ENCODE measurements around the gene CACNA2D3. TPM values are rescaled to one million over a fixed set of nuclear protein-coding genes. Genes with fewer than 3 reads are reported as not detected.

Gene CACNA2D3
- total RNA-seq, 4 donors from 2014 or later: 0.30 to 9.6 (median 3.9) TPM

DNA sequence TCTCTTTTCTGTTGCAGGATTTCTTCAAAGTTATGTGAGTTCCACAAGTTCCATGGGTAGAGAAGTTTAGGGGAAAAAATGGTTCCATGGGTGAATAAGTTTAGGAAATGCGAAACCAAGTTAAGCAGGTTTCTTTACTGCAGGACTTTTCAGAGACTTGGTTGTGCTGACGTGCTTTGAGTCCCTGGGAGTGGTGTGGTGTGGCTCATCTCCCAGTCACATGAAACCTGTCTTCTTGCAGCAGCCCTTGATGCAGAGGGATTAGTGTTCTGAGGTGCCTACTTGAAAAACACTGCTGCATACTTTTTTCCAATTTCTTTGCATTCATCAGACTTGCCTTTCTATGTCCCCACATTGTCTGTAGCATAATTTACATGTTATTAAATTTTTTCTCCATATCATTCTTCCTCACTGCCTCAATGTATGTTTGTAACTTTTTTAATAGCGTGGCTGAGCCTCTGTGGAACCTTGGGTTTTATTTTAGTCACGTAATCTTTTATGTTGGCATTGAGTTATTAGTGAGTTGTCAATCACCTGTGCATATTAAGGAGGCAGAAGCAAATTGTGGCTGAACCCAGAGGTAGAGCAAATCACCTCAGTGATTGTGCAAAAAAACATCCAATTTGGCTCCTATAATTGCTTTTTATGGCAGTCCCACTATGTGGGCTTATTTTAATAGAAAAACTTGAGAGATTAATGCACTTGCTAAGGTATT lies 115.6 kb downstream of the CACNA2D3 start:
- no peaks in the 10 kb centered on the region for H3K36me3 ChIP-seq
- 76 to 81% methylated on average over 4 of the region's 4 CpGs for WGBS, 2 donors
- TF ChIP-seq POLR2A (IDR thresholded peaks at IDR 0.05) (no peak), EP300 (IDR thresholded peaks at IDR 0.05) (no peak)
- TF ChIP-seq, protein P1, sequence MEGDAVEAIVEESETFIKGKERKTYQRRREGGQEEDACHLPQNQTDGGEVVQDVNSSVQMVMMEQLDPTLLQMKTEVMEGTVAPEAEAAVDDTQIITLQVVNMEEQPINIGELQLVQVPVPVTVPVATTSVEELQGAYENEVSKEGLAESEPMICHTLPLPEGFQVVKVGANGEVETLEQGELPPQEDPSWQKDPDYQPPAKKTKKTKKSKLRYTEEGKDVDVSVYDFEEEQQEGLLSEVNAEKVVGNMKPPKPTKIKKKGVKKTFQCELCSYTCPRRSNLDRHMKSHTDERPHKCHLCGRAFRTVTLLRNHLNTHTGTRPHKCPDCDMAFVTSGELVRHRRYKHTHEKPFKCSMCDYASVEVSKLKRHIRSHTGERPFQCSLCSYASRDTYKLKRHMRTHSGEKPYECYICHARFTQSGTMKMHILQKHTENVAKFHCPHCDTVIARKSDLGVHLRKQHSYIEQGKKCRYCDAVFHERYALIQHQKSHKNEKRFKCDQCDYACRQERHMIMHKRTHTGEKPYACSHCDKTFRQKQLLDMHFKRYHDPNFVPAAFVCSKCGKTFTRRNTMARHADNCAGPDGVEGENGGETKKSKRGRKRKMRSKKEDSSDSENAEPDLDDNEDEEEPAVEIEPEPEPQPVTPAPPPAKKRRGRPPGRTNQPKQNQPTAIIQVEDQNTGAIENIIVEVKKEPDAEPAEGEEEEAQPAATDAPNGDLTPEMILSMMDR (IDR thresholded peaks at IDR 0.05): no peak
- no peaks in the 10 kb centered on the region for H3K27me3 ChIP-seq
- no peaks in the 10 kb centered on the region for H3K4me1 ChIP-seq
- no peak overlapping the region for H3K4me3 ChIP-seq
- no peak overlapping the region for H3K27ac ChIP-seq
- no peak for DNase-seq (ENCODE audit: low spot score in 2 of 2)
- H3K9me3 ChIP-seq: no peaks in the 10 kb centered on the region

DNA sequence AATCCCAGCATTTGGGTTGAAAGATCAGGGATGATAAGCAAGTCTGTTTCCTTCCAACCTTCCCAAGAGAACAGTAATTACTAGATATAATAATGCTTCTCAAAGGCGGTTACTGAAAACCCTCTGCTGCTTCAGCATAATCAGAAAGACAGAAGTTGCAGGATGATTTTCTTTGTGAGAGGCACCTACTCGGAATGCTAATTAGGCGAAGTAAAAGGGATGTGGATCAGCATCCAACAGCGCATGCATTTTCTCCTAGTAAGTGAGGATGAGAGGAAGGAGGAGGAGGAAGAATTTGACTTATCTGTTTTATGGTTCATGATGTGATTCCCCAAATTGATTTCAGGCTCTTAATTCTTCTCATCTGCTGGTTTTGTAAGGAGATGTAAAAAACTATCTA lies 118.0 kb downstream of the CACNA2D3 start:
- WGBS, 2 donors: 71 to 80% methylated on average over 4 of the region's 4 CpGs
- TF ChIP-seq, protein P1 (IDR thresholded peaks at IDR 0.05): no peak
- TF ChIP-seq POLR2A (IDR thresholded peaks at IDR 0.05): no peak
- TF ChIP-seq EP300 (IDR thresholded peaks at IDR 0.05): no peak
- H3K4me1 ChIP-seq: no peaks in the 10 kb centered on the region
- H3K9me3 ChIP-seq: peaks cover 0 to 2% (median 0%) of the 10 kb centered on the region in 4 donors
- H3K36me3 ChIP-seq: no peaks in the 10 kb centered on the region
- H3K4me3 ChIP-seq: no peak overlapping the region
- DNase-seq (ENCODE audit: low spot score in 2 of 2): no peak
- no peaks in the 10 kb centered on the region for H3K27me3 ChIP-seq
- no peak overlapping the region for H3K27ac ChIP-seq

DNA sequence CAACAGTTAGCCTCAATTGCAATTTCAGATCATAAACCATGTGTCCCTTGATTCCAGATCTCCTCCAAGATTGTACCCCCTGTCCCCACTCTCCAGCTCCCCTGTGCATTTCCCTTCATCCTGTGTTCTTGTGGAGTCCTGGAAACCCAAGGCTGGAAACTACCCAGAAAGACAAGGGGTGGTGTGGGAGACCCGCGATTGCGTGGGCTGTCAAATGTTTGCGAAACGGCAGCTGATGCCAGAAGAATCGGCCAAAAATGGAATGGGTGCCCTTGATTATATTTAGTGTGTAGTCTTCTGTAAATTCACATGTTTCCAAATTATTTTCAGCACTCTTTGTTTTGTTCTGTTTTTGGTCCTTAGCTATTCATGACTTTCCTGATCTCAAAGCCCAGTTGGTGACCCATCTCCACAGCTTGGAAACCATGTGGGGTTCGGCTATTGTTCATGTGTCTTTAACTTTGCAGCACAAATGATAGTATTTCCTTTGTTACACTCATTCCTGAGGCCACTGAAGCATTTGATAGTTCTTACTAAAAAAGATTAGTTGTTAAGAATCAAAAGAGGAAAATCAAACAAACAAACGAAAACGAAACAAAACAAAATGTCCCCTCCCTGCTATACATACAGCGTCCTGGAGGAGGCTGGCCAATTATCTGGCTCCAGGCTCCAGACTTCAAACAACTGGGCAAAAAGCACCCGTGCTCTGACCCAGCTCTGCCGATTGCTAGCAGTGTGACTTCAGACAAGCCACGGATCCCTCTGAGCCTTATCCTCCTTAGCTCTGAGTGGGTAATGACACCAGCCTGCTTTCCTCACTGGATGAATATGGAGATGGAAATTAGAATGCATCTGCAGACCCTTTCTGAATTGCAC lies 120.9 kb downstream of the CACNA2D3 start:
- DNase-seq (ENCODE audit: low spot score in 2 of 2): no peak
- Histone ChIP-seq H3K27ac (no peak overlapping the region), H3K4me3 (no peak overlapping the region), H3K9me3 (peaks cover 0 to 20% (median 0%) of the 10 kb centered on the region in 4 donors), H3K36me3 (no peaks in the 10 kb centered on the region), H3K4me1 (no peaks in the 10 kb centered on the region), H3K27me3 (no peaks in the 10 kb centered on the region)
- WGBS, 2 donors: 67 to 70% methylated on average over 13 of the region's 13 CpGs
- TF ChIP-seq, protein P1 (IDR thresholded peaks at IDR 0.05): no peak
- TF ChIP-seq EP300 (IDR thresholded peaks at IDR 0.05) (no peak), POLR2A (IDR thresholded peaks at IDR 0.05) (no peak)

DNA sequence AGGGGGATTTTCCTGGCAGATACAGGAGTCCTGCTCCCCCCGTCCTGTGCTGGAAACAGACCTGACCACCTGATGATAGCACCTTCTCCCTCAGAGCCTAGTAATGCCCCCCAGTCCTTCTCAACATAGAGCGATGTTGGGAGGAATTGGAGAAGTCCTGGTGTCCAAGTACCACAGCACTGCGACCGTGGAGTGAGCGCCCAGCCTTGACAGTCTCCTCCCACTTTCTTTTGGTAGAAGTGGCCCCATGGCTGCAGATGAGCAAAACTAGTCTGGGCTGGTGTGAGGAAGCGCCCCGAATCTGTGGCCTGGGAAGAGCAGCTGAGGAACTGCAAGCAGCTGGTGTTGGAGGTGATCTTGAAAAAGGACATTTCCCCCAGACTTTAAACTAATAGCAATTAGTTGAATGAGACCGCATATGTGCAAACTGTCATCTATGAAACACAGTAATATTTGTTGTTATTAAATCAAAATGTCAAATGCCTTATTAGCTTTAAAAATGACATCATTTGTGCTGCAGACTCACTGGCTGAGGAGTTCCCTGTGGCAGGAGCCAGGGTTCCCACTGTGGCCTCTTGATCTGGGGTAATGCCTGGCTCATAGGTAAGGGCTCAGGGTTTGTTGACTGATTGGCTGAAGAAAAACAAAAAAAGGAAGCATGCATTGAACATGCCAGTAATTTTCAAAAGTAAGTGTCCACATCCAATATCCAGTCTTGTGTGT lies 121.8 kb downstream of the CACNA2D3 start:
- H3K27ac ChIP-seq: no peak overlapping the region
- DNase-seq (ENCODE audit: low spot score in 2 of 2): no peak
- H3K4me1 ChIP-seq: no peaks in the 10 kb centered on the region
- WGBS, 2 donors: 82 to 92% methylated on average over 8 of the region's 8 CpGs
- no peak overlapping the region for H3K4me3 ChIP-seq
- H3K9me3 ChIP-seq: peaks cover 0 to 20% (median 0%) of the 10 kb centered on the region in 4 donors
- no peaks in the 10 kb centered on the region for H3K27me3 ChIP-seq
- TF ChIP-seq POLR2A (IDR thresholded peaks at IDR 0.05) (no peak), EP300 (IDR thresholded peaks at IDR 0.05) (no peak)
- TF ChIP-seq, protein P1 (IDR thresholded peaks at IDR 0.05): no peak
- no peaks in the 10 kb centered on the region for H3K36me3 ChIP-seq

All from tibial nerve (tissue), 4 donors.